HG03097 (cell line): ENCODE measurements around the gene RASGRP2.

Experiments used
- ATAC-seq: cut with Tn5 transposase; IDR thresholded peaks from one replicate; pipeline ENCODE4 v1.9.1; 2021; ENCODE audit not compliant: unreplicated experiment, low FRiP score

RASGRP2 gene

DNA sequence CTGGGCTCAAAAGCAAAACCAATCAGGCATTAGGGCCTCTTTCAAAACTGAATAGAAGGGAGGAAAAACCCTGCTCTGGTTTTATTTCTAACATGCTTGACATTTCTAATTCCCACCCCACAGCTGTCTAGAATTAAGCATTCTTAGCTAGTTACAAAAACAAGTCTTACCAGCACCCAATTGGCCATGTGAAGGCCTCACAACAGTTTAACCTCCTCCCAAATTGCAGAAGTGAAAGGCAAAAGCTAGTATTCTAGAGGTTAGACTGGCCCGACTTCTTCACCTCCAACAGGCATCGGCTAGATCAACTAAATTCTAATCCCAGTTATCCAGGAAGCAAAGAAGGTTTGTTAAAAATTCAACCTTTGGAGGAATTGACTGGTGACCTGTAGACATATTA lies 27.9 kb upstream of the RASGRP2 start:
- ATAC-seq, result no peak

DNA sequence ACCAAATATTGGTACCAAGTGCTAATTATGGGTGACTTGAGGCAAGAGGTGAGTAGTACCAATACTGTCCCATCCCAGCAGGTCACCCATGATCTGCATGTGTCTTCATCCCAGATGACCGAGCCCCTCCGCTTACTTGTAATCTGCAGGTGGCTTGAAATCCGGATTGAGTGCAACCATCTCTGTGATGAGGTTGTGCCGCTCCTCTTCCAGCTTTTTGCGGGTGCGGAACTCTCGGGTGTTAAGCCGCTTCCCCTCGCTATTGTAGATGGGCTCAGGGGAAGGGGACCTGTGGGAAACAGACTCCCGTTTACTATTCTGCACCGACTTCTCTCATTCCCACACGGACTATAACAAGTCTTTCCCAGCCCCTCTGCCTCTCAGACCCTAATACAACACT lies 26.2 kb upstream of the RASGRP2 start:
- no peak for ATAC-seq

DNA sequence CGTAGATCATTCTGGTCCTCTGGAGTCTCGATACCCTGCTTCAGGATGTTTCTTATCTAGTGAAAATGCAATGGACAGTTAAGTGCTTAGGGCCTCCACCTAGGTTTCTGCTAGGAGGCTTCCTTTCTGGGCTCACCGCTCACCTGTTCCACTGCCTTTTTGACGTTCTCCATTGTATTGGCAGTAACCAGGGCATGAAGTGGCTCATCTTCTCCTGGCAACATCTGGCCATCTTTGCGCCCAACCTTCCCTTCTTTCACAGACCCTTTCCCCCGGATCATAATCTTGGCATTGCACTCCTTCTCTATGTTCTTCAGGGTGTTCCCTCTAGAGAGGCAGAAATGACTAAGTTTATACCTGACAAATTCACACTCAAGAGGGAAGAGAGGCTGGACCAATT lies 25.3 kb upstream of the RASGRP2 start:
- ATAC-seq, result no peak

DNA sequence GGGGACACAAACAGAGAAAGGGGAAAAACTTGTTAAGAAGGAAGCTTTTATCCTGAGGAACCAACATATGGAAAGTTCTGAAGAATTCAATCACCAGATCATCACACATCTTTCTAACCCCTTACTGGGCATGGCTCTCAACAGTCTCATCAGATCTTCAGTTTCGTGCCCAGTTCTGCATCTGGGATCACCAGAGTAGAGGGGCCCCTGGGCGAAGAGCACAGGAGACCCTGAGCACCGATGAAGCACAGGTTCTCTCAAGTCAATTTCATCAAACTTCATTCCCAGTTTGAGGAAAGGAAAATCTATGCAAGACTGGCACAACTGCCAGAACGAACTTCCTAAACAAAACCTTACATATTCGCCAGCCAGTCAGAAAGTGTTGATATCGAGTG lies 24.4 kb upstream of the RASGRP2 start:
- ATAC-seq, result no peak

DNA sequence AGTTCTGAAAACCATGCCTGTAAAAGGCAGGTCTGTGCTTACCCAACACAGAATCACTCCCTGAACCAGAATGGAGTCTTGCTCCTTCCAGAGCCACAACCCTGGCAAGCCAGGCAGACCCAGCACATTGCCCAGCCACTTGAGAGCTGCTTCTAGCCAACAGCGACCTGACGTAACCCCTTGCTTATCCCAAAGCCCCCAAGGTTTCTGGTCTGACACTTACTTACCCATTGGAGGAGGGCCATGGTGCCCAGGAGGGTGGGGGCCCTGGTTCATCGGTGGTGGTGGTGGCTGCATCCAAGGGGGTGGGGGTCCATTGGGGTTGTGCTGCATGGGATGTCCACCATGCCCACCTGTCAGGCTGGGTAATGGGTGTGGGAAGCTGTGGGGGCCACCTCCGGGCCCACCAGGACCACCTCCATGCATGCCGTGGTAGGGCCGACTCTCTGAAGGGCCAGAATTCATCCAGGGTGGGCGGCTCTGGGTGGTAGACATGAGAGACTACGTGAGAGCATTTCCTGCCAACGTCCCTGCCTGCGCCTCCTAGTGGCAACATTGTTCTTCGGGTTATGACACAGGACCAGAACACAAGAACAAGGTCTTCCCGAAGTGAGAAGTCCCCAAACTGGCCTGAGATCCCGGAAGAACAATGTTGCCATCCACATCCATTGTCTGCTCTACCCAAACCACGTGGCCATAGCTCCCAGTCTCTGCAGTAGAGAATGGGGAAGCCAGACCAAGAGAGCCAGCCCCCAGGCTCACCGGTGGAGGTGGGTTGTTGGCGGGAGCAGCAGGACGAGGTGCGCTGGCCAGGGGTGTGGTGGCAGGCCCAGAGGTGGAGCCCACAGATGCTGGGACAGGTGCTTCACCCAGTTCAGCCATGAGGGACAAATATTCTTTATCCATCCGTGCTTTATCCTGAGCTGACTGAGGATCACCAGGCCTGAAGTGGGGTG lies 23.7 kb upstream of the RASGRP2 start:
- ATAC-seq, result no peak

DNA sequence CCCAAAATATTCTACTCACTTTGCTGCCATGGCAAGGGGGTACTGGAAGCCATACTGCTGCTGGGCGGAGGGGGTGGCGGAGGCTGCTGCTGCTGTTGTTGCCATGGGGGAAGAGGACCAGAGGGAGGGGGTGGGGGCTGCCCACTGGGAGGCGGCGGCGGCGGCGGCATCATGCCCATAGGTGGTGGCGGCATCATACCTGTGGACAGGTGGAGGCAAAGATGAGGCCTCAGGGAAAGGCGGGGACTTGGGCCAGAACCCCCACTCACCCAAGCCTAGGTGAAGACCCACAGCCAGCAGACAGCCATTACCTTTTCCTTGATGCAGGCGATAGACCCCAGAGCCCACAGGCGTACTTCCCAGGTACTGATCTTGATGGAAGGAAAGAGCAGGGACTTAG lies 22.9 kb upstream of the RASGRP2 start:
- ATAC-seq, result no peak

DNA sequence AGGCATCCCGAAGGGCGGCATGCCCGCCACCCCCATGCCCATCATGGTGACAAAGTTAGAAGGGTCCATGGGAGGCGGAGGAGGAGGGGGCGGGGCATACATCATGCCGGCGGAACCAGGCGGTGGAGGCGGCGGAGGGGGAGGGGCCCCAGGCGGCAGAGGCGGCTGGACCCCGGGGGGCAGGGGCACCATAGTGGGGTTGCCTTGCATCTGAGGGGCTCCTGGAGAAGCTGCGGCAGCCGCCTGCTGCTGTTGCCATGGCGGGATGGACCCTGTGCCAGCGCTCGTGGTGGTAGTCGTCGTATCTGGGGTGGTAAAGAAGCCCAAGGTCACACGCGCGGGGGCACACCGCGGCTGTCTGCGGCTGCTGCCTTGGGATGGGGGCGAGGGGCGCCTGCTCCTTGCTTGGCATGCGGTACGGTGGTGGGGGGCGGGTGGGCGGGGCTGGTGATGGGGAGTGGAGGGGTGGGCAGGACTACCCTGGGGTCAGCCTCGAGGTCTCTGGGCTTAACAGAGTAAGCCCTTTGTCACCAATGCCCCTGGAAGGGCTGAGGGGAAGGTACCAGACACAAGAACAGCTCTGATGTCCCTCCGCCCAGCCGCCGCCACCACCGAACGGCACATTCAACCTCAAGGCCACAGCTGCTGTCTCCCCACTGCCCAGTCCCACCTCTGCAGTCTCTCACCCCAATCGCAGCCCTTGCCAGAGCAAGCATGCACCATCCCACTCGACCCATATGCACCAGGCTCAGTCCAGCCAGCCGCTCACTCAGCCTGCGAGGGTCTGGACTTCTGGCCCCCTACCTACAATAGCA lies 22.1 kb upstream of the RASGRP2 start:
- ATAC-seq, result no peak

DNA sequence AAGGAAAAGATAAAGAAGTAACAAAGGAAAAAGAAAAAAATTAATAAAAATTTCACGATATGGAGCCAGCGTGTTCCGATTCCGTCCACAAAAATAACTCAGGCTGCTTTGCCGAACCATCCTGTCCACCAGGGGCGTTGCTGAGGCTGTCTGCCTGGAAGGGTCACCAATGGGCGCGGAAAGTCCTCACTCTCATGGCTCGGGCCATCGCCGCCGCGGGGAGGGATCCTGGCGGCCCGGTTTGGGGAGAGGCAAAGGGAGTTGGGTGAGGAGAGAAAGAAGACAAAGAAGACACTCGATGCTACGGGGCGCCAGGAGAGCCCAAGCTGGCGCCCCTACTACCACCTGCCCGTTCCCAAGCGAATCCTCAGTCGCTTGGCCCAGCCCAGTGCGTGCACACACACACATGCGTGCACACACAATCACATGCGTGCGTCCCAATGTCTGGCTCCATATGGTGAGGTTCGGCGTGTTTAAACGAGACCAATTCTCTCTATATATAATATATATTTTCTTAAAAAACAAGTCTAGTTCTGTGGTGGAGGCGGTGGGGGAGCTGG lies 21.4 kb upstream of the RASGRP2 start:
- no peak for ATAC-seq

DNA sequence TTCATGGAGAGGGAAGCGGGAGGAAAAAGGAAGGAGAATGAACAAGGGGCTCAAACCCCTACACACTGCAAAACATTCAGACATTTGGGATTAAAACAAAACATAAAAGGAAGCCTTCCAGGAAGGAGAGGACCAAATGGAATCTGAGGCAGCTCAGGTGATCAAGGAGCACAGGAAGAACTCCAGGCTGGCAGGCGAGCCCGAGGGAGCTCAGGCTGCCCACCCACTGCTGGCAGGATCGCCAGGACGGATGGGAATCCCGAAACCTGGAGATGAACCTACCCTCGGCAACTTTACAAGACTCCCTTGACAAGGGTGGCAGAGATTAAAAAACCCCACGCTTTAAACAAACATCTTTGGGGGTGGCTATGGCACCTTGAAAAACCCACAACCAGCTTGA lies 20.8 kb upstream of the RASGRP2 start:
- ATAC-seq, result no peak

DNA sequence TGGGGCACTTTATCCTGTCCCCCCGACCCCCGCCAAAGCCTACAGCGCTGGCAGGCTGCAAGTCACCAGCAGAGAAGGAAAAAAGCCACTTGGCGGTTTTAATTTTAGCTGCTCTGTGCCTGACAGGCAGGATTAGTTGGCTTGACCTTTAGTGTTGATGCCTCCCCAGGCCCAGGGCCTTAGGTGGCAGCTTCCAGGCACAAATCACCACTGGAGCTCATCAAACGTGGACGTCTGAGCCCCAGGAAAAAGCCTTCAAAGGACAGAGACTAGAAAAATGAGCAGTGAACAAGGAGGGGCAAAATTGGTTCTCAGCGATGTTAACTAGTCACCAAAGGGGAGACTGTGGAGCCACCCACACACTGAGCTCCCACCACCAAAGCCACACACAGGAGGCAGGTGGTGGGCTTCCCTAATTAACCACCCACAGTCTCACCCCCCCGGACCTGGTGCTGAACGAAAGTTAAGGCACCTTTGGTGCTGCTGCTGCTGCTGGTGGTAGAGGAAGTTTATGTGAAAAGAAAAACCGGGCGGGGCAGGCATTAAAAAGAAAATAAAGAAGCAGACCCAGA lies 20.2 kb upstream of the RASGRP2 start:
- ATAC-seq, result no peak

DNA sequence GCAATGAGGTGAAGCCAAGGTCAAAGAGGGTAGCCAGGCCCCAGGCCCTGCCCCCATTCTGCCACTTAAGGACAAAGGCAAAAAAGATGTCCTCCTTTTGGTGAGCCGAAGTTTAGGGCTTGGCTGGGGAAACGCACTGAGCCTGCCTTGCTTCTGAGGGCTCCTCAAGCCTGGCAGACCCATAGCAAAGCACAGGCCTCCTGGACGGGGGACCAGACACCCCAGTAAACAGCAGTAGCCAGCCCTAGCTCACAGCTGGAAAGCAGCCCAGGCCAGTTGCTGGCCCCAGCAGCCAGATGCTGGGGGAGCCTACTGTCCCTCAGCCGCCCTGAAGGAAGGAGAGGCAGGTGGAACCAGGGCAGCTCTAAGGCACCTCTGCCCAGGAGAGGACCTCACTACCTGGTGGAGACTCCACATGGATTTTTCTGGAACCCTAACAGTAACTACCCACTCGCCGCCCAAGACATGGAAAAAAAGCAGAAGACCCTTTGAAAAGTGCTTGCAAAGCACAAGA lies 19.6 kb upstream of the RASGRP2 start:
- ATAC-seq, result no peak

DNA sequence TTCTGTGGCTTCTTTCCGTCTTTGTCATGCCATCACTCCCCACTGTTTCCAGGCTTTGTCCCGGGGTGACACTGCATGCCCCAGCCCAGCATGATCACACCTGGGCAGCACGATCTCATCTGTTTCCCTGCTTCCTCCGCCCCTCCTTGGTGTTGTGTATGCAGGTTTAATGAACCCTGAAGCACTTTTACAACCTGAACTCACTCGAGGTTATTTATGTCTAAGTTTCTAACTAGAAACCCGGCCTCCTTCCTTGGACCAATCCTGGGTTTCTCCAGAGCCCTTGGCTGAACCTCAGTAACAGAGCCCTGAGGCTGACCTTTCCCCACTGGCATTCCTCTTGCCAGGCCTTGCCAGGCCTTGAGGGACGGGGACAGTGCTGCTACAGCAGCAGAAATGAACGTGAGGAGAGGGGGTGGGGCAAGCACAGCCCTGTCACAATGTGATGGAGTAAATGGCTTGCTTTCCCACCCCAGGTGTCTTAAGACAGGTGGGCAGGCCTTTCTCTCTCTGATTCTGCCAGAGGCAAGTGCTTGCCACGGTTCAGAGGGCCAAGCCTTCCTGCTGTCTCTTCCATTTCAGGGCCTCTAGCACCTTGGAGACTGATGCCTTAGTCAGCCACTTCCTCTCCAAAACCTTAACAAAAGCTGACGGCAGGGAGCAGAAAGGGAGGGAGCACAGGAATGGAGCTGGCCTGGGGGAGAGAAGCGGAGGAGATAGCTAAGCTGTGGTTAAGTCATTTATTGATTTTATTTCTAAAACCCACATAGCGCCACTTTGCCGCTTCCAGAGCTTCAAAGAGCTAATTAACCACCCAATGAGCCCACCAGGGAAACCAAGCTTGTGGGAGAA lies 19.0 kb upstream of the RASGRP2 start:
- no peak for ATAC-seq

DNA sequence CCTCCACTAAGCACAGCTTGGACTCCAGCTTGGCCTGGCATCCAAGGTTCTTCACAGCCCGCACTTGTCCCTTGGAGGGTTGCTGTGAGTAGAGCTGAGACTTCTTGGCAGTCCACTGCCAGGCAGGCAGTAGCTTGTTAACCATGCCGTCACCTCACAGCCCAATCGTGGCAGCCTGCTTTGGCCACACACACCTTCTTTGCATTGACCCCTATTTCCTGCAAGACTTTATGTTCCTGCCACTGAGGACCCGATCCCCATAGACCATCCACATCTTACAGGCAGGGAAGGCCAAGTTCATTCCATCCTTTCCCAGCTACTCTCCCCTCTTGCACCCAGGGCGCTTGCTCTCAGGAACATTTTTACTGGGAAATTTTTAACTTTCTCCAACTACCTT lies 18.3 kb upstream of the RASGRP2 start:
- ATAC-seq, result no peak

DNA sequence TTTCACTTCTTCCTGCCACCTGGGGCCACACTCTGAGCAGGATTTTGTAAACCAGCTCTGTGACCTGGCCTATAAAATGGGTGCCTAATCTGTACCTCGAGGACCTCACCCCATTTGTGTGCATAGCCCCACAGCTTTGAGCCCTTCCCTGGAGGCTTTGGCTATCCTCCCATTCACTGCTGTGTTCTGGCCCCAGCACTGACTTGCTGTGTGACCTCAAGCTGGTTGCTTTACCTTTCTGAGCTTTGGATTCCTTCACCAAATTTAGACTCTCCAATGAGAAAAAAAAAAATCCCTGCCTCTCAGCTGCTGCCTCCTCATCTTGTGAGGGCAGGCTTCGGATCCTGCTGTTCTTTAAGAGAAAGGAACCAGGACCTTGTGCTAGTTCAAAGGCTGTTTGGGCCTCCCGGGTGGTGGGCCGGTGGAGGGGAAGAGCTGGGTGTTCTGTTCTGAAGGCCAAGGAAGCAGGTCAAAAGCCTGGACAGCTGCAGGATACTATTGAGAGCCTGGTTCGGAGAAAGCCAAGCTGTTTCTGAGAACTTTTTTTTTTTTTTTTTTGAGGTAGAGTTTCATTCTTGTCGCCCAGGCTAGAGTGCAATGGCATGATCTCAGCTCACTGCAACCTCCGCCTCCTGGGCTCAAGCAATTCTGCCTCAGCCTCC lies 16.9 kb upstream of the RASGRP2 start:
- no peak for ATAC-seq

DNA sequence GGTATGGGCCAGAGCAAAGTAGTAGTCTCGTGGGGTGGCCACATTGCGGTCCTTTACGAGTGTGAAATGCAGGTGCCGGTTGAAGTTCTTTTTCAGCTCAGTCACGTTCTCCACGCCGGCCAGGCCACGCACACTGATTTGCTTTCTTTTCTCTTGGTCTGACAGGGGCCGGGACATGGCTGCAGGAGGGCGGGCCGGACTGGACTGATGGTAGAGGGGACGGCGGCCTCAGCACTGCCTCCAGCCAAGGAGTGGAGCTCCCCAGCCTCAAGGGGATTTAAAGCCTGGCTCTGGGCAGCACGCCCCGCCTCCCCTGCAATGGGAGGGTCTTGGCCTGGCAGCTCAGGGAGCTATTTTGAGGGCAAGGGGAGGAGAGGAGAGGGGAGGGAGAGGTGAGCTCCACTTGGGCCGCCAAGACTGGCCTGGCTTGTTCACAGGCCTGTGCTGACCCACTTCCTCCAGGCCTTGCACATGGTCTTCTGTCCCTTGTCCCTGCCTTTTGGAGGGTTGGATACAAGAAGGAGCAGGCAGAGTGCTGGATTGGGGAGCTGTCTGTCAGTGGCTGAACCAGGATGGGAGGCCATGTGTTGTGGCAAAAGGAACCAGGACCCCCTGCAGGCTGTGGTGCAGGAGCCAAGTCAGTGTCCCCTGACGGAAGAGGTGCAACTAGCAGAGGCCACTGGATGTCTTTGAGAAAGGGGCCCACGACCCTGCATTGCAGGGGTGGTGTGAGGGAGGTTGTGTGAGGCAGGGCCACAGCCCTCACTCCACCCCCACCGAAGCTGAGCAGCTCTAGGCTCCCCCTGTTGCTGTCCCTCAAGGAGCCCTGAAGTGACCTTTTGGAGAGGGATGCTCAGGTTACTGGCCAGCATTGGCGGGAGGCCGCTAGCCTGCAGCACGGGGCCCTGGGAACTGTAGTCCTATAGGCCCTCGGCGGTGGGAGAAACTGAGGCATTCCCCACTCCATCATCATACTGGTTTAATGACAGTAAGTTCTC lies 16.1 kb upstream of the RASGRP2 start, which contains the start of gene PYGM:
TSS of gene PYGM (minus strand) at position 253 of the 998 bp plus-strand sequence. CDS start at position 177, 76 bp downstream.
- no peak for ATAC-seq

DNA sequence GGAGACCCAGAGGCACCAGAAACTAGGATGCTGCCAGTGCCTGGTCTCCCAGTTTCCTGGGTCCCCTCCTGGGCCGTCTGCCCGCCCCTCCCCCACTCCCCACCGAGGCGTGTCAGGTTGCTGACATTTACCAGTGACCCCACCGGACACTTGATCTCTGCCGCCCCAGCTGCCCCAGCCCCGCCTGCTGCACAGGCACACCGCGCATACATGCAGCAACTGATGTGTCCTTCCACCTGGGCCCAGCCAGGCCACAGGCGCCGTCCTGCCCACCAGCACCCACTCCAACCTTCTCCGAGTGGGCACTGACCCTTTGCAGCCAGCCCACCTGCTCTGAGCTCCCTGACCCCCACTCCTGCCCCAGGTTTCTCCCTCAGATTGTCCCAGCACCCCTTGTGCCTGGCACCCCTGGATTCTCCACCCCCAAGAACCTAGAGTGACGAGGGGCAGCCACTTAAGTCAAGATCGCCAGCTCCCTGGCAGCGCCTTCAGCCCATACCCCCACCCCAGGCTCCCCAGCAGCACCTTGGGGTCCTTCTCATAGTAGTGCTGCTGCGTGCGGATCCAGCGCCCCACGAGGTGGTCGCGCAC lies 15.3 kb upstream of the RASGRP2 start:
- no peak for ATAC-seq

DNA sequence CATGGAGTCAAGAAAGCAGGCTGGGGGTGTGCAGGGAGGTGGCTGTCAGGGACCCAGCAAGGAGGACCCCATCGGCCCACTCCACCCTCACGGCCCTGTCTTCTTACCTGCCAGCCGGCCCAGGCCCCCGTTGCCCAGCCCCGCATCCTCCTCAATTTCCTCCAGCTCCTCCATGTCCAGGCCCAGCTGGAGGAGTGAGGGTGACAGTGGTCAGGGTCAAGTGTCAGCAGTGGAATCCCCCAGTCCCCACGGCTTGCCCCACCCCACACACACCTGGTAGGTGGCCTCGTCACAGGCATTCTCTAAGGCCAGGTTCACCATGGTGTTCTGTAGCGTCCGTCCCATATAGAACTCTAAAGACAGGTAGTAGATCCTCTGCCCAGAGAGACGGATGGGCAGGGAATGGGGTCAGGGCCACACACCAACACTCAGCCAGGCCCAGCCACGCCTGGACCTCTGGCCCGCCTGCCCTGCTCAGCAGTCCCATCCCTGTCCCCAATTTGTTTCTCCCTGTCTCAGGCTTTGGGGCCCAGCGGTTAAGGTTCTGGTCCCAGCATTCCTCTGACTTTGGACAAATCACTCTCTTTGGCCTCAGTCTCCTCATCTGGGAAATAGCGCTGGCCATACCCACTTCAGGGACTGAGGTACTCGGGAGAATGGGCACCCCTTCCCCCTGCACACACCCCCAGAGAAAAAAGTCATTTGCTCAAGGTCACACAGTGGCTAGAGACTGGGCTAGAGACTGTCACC lies 14.6 kb upstream of the RASGRP2 start:
- no peak for ATAC-seq
